ENCODE results near the gene OR2AE1.
"Not testable (repeated sequence)": the region's sequence is repeated elsewhere in the genome, so short reads cannot be mapped to it uniquely, and the experiment has no call there.

OR2AE1 gene

GRCh38 chr7:99876933-99877332, at the start of gene OR2AE1:
OR2AE1 (minus strand) TSS chr7:99877033; CDS start chr7:99877033, 0 bp downstream.
- DNase-seq (ENCODE audit: low read depth in 1 of 2, low spot score in 1 of 2) = no peak

- DNase-seq (ENCODE audit: low read depth in 1 of 2, low spot score in 1 of 2) = no peak
Measured at GRCh38 chr7:99926321-99926720, 49.5 kb upstream of the OR2AE1 start.

- no peak for DNase-seq (ENCODE audit: low read depth in 1 of 2, low spot score in 1 of 2)
Measured at GRCh38 chr7:99923200-99923599, 46.4 kb upstream of the OR2AE1 start.

GRCh38 chr7:99920149-99920548, 43.3 kb upstream of the OR2AE1 start:
- no peak for DNase-seq (ENCODE audit: low read depth in 1 of 2, low spot score in 1 of 2)

- no peak for DNase-seq (ENCODE audit: low read depth in 1 of 2, low spot score in 1 of 2)
Measured at GRCh38 chr7:99919814-99920112, 42.9 kb upstream of the OR2AE1 start.

GRCh38 chr7:99918959-99919813, 42.4 kb upstream of the OR2AE1 start, which contains the start of gene TRIM4:
TRIM4 (minus strand) TSS chr7:99919530; CDS start chr7:99919401, 129 bp downstream.
- peak; percentile 79 to 81 for DNase-seq (ENCODE audit: low read depth in 1 of 2, low spot score in 1 of 2)

- no peak for DNase-seq (ENCODE audit: low read depth in 1 of 2, low spot score in 1 of 2)
Measured at GRCh38 chr7:99910976-99911375, 34.1 kb upstream of the OR2AE1 start.

GRCh38 chr7:99901581-99901980, 24.7 kb upstream of the OR2AE1 start:
- DNase-seq (ENCODE audit: low read depth in 1 of 2, low spot score in 1 of 2) = no peak

- DNase-seq (ENCODE audit: low read depth in 1 of 2, low spot score in 1 of 2) = no peak
Measured at GRCh38 chr7:99899830-99900519, 23.1 kb upstream of the OR2AE1 start.

- DNase-seq (ENCODE audit: low read depth in 1 of 2, low spot score in 1 of 2) = no peak
Measured at GRCh38 chr7:99898836-99899235, 22.0 kb upstream of the OR2AE1 start.

GRCh38 chr7:99898023-99898357, 21.2 kb upstream of the OR2AE1 start:
- no peak for DNase-seq (ENCODE audit: low read depth in 1 of 2, low spot score in 1 of 2)

- DNase-seq (ENCODE audit: low read depth in 1 of 2, low spot score in 1 of 2) = no peak
Measured at GRCh38 chr7:99897322-99898022, 20.6 kb upstream of the OR2AE1 start.

GRCh38 chr7:99894738-99895137, 17.9 kb upstream of the OR2AE1 start:
- no peak for DNase-seq (ENCODE audit: low read depth in 1 of 2, low spot score in 1 of 2)

- no peak for DNase-seq (ENCODE audit: low read depth in 1 of 2, low spot score in 1 of 2)
Measured at GRCh38 chr7:99893280-99893679, 16.4 kb upstream of the OR2AE1 start.

- not testable (repeated sequence) for DNase-seq (ENCODE audit: low read depth in 1 of 2, low spot score in 1 of 2)
Measured at GRCh38 chr7:99890348-99890747, 13.5 kb upstream of the OR2AE1 start.

GRCh38 chr7:99888366-99888765, 11.5 kb upstream of the OR2AE1 start:
- DNase-seq (ENCODE audit: low read depth in 1 of 2, low spot score in 1 of 2) = not testable (repeated sequence)

- DNase-seq (ENCODE audit: low read depth in 1 of 2, low spot score in 1 of 2) = no peak
Measured at GRCh38 chr7:99881370-99881769, 4.5 kb upstream of the OR2AE1 start.

GRCh38 chr7:99876491-99876890, 342 bp downstream of the OR2AE1 start:
- DNase-seq (ENCODE audit: low read depth in 1 of 2, low spot score in 1 of 2) = no peak

GRCh38 chr7:99868246-99868645, 8.6 kb downstream of the OR2AE1 start:
- DNase-seq (ENCODE audit: low read depth in 1 of 2, low spot score in 1 of 2) = no peak

GRCh38 chr7:99867477-99867876, 9.4 kb downstream of the OR2AE1 start:
- not testable (repeated sequence) for DNase-seq (ENCODE audit: low read depth in 1 of 2, low spot score in 1 of 2)

GRCh38 chr7:99863847-99864440, 12.9 kb downstream of the OR2AE1 start:
- DNase-seq (ENCODE audit: low read depth in 1 of 2, low spot score in 1 of 2) = no peak

Measured in stimulated activated CD4-positive, alpha-beta T cell treated with anti-CD3 and anti-CD28 coated beads, Interleukin-15, amount 100 ng/mL, for 1 hour (primary cell).